Neural progenitor cell (in vitro differentiated cells): Measurements from ENCODE around the gene LINGO4.

ENCODE experiments used
- CTCF ChIP-seq: fragments of 200-600 bp; sonication (generic); IDR thresholded peaks from 2 replicates; pipeline ENCODE4 v1.5.1; 2017; ENCODE audit warnings: antibody characterized with exemption, mild to moderate bottlenecking
- EZH2 ChIP-seq: fragments of 200-600 bp; sonication (generic); IDR thresholded peaks from 2 replicates; pipeline ENCODE4 v1.6.1; 2017; ENCODE audit warnings: antibody characterized with exemption, mild to moderate bottlenecking, moderate library complexity
- EZH2phosphoT487 ChIP-seq: fragments of 200-600 bp; sonication (generic); IDR thresholded peaks from 2 replicates; pipeline ENCODE4 v1.6.1; 2017; ENCODE audit warnings: antibody characterized with exemption

- no peak for TF ChIP-seq CTCF
- TF ChIP-seq EZH2 = no peak
- TF ChIP-seq EZH2phosphoT487 = no peak
Observed at GRCh38 chr1:151835596-151835995, 30.4 kb upstream of the LINGO4 start.
